Islet precursor cell (in vitro differentiated cells): ENCODE results near the gene DSTN.
A peak's percentile ranks its signal among the peaks of the same experiment; 100 is the strongest.

Source experiments
- DNase-seq: peaks from one replicate; pipeline ENCODE4 v3.0.0-alpha.2; 2018

The DSTN gene

DNA sequence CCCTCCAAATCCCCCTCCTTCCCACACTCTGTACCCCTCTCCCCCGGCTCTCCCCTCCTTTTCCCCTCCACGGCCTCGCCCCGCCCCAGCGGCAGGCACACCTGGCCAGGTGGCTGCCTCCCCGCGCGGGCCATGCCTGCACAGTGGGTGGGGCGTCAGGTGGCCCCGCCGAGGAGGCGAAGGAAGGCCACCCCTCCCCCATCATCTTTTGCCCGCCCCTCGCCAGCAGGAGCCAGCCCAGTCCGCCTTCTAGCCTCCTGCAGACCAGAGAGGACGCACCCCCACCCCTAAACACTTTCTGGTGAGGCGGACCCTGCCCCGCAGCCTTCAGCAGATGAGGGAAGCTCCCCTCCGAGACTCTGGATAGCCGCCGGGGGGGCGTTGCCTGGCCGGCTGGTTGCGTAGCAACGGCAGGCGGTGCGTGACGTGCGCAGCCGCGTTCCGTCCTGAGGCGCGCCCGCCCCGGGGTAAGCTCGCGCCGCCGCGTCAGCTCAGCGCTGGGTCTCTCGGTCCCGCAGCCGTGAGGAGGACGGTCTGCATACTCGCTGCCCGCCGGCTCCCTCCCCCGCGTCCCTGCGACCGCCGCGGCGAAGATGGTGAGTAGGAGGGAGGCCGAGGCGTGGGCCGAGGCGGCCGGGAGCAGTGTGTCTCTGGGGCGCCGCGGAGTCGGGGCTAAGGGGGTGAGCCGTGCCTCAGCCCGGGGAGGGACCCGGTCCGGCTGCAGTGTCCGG lies at the start of gene DSTN:
TSS of gene DSTN (plus strand) at position 460 of the 731 bp plus-strand sequence. CDS start at position 594, 134 bp downstream.
- DNase-seq: peak; percentile 100

DNA sequence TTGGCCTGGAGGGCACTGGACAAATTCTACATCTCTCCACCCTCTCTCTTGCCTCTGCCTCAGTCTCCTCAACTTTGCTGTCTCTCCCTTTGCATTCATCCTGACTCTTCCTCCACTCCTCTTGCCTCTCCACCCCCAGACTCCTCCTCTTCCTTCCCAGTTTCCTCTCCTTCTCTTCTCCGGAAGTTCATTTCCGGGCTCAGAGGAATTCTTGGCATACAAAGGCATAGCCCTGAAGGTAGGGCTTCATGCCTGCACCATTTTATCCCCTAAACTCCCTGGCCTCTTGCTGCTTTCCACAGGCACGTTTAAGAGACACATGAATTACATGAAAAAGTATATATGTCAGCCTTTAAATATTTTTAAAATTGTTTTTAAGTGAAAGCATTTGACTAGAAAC lies 49.3 kb upstream of the DSTN start:
- DNase-seq: no peak

DNA sequence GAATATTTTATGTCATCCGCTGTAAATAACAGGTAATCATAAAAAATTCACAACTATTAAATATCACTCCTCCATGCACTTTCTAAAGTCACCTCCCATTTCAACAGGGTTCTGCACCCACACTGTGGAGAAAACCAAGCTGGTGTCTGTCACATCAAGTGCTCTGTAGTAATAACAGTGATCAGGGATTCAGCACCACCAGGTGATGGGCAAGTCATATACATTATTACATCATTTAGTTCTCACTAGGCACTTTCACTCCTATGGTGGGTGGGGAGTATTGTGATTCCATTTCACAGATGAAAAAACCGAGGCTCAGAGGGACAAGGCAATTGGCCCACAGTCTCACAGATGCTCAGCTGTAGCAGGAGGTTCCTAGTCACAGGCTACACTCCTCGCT lies 47.3 kb upstream of the DSTN start:
- peak; percentile 34 for DNase-seq

DNA sequence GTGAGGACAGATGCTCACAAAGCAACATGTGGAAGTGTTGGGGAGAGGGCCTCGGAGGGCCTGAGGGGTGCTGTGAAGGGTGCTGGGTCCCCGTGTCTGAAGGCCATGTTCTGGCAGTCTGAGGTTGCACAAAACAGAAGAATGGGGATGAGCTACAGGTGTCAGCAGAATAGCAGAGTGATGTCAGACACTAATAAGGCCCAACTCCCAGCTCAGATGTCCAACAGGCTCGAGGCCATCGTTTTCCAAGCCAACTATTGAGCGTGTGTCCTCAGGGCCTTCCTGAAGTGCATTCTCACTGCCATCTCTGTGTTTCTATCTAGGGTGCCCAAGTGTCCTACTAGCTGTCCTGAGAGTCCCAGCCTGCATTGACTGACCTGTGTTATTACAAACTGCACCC lies 46.5 kb upstream of the DSTN start:
- DNase-seq: no peak

DNA sequence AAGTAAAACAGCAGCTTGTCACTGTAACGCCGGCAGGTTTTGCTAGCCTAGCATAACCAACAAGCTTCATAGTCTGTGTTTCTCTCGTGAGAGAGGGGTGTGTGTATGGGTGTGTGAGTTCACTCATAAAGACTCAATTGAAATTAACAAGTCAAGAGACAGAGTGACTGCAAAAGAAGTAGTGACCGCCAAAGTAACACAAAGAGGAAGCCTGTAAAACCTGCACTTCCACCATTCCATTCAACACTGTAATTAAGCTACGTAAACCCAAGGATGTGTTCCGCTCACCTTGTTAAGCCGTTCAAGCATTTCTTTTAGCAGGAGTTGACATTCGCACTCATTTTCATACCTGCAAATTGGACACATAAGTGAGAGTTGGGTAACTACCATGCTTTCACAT lies 45.3 kb upstream of the DSTN start:
- no peak for DNase-seq

DNA sequence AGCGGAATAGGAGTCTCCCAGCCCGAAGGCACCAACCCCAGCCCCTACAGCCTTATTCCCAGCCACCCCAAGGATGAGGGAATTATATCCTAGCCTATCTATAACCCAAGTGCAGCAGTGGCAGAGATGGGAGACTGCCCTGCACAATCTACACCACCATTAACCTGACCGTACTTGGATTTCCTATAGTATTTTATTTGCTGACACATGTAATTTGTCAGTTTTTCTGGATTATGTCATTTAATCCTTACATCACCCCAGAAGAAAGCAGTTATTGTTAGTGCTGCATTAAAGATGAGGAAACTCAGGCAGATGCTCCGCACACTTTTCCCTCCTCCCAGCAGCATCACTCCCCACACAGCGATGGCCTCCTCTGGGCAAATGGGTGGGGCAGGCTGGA lies 44.7 kb upstream of the DSTN start:
- DNase-seq: peak; percentile 37

DNA sequence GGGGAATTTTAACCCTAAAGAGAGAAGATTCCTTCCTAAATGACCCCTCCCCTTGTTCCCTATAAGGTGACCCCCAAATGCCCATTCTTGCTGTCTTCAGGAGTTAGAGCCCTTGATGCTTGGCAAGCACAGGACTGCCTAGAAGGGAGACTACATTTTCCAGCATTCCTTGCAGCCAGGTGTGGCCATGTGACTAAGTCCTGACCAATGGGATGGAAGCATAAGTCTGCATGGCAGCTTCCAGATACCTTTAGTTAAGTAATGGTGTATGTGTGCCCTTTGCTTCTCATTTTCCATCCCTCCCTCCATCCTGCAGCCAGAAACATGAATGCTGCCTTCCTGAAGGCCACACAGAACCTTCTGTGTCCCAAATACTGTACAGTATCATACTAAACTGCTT lies 44.2 kb upstream of the DSTN start:
- DNase-seq: no peak

DNA sequence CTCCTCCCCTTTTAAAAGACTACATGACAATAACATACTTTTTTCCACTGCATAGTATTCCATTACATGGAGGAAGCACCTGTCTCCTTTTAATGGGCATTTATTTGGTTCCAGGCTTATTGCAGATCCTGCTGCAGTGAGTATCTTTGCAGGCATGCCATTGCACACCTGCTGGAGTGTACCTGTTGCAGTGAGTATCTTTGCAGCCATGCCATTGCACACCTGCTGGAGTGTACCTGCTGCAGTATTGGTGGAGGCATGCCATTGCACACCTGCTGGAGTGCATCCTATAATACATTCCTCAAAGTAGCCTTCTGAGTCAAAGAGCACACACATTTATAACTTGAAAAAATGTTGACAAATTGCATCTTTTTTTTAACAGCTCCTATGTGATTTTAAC lies 40.3 kb upstream of the DSTN start:
- no peak for DNase-seq

DNA sequence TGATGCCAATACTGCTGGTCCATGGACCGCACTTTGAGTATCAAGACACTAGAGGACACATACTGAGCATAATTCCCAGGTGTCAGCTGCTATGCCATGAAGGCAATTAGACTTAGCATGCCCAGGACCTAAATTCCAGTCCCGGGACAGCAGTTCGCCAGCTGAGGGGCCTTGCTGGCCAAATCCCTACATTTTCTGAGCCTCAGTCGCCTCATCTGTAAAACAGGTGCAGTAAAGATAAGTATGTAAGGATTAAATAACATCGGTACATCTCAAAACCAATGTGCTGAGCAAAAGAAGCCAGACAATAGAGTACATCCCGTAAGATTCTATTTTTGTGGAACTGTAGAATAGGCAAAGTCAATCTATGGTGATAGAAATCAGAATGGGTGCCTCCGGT lies 39.7 kb upstream of the DSTN start:
- DNase-seq: no peak

DNA sequence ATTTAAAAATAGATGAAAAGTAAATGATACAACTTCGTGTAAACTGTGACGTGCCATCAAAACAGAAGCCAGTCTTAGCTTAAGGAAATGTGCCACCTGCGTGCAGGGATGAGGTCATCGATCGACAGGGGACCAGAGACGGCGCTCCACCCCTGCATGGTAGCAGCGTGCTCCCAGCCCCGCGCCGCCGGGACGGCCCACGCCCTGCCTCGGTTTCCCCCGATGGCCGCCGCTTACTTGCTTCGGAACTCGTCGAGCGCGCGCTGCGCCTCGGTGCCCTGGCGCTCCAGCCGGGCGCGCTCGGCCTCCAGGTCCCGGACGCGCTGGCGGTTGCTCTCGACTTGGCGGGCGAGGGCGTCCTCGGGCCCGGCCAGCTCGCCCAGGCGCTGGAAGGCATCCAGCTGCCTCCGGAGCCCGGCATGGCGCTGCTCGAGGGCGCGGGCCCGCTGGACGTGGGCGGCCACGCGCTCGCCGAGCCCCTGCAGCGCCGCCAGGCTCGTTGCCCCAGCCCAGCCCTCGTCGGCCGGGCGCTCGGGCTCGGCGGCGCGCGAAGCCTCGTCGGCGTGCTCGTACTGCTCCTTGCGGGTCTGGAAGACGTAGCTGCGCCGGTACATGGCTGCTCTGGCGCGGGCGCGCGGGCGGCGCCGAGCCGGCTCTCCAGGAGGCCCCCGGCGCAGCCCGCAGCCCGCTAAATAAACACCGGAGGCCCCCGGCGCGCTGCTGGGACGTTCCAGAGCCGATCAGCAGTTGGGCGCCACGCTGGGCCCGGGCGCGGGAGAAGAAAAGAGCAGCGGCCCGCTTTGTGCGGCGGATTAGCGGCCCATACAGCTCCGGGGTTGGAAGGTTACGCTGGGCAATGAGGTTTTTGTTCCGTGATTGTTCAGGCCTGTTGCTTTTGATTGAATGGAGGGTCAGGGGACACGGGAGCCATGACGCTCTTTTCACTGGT lies 38.9 kb upstream of the DSTN start, which contains the start of gene BFSP1:
TSS of gene BFSP1 (minus strand) at position 664 of the 949 bp plus-strand sequence. CDS start at position 614, 50 bp downstream.
- peak; percentile 82 for DNase-seq

DNA sequence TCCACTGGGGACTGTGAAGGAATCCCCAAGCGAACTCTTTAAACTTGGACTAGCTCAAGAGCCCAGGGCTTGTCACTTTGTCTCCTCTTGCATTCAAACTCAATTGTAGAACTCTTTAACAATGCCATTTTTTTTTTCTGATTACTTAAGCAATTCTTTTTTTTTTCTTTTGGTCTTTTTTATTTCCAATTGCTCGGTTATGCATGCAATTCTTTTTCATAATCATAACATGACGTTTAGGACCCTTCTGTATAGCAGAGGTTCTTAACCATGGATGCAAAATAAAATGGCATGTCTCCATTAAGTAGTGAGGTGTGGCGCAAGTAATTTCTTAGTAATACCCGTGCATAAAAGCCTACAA lies 38.2 kb upstream of the DSTN start:
- no peak for DNase-seq

DNA sequence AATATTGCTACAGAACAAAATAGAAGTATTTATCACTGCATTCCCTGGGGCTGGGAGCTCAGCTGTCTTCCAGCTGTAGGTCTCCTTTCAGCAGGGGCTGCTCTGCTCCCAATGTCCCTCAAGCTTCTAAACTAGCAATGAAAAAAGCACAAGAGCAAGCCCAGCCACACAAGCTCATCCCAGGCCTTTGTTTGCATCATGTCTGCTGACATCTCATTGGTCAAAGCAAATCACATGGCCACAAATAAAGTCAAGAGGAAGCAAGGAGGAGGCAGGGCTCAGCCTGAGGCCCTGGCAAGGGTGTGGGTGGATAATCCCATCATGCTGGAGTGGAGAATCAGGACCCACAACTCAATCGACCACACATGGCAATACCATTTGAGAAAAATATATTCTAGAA lies 36.5 kb upstream of the DSTN start:
- peak; percentile 70 for DNase-seq

DNA sequence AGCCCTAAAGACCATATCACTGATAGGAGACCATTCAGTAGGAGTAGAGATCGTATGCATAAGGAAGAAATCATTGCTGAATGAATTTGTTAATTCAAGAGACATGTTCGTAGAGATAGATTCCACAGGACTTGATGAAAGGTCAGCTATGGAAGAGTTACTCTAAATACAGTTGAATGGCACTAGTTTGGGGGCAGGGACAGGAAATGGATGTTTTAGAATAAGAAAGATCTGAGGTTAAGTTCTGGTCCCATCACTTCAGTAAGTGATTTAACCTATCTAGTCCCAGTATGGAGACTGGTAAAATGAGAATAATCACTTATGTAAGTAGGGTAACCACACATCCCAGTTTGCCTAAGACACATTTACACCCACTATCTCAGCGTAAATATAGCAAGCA lies 35.8 kb upstream of the DSTN start:
- no peak for DNase-seq

DNA sequence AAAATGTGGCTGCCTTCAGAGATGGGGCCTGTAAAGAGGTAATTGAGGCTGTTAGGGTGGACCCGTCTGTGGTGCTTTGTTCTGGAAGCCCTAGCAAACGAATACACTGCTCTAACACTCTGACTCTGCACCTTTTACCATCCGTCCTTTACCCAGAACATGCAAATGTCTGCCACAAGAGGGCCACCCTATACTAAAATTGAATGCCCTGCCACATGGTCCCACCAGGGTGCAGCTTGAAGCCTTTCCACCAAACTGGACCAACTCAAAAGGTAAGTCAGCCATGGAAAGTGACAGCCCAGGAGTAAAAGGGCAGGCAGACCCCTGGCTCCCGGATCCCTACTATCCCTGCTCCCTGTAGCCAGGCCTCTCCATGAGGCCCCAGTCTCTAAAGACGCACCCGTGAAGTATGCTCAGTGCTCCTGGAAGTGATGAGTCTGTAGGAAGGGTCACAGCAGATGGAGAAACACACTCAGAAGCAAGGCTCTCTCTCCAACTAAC lies 32.9 kb upstream of the DSTN start:
- peak; percentile 94 for DNase-seq

DNA sequence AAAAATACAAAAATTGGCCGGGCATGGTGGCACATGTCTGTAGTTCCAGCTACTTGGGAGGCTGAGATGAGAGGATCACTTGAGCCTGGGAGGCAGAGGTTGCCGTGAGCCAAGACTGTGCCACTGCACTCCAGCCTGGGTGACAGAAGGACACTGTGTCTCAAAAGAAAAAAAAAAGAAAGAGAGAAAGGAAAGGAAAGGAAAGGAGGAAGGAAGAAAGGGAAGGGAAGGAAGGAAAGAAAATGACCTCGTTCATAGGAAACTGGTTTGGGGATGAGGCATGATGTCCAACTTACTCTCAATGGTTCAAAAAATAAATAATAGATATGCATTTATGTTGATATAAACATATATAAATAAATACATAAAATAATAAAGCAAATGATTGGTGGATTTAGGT lies 31.9 kb upstream of the DSTN start:
- no peak for DNase-seq

DNA sequence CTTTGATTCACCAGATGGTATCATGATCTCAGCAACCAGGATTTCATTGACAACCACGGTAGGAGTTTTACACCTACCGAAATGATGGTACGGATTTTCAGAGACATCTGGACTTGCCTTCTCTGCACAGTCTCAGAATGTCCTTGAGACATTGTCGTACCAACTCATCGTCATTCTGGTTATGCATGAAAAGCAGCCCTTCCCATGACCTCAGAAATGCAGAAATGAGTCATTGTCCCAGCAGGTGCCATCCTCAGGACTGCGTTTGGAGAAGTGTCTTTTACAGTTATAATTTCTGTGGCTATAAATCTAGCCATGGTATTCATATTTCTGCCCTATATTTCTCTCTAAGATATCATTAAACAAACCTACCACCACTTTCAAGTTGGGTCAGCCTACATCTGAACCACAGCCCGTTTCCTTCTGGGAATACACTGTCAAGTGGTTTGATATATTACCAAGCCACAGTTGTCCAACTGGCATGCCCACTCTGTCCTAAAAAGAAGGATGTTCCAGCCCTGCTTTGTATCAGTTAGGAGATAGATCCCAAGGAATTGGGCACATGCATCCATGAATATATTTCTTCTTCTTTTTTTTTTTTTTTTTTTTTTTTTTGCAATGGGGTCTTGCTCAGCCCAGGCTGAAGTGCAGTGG lies 31.2 kb upstream of the DSTN start:
- no peak for DNase-seq

DNA sequence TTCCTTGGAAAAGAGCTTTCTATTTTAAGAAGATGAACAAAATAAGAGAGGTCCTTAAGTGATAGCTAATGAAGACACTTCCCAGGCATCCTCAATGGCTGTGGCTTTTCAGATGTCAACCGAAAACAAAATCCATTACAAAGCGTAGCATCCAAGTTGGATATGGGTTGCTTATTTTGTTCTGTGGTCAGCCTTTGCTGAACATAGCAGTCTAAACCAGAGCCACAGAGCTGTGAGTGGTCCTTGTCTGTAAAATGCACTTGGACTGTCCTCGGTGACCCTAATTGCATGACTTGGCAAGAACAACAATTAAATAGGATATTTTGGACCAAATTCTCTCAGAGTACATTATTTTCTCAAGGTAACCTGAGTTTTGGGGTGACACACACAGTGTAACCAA lies 28.3 kb upstream of the DSTN start:
- DNase-seq: no peak

DNA sequence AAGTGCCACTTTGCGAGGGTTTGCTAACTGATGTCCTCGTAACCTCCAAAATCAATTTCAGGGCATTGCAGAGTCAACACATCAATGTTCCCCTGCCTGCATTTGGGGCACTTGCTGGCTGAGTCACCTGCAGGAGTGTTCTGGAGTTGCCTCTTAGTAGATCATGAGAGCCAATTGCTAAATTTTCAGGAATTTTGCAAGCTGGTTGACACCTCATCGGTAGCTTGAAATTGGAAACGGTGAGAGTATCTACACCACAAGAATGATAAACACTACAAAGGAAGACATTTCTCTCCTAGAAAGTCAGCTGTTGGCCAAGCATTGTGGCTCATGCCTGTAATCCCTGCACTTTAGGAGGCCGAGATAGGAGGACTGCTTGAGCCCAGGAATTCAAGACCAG lies 27.9 kb upstream of the DSTN start:
- DNase-seq: no peak

DNA sequence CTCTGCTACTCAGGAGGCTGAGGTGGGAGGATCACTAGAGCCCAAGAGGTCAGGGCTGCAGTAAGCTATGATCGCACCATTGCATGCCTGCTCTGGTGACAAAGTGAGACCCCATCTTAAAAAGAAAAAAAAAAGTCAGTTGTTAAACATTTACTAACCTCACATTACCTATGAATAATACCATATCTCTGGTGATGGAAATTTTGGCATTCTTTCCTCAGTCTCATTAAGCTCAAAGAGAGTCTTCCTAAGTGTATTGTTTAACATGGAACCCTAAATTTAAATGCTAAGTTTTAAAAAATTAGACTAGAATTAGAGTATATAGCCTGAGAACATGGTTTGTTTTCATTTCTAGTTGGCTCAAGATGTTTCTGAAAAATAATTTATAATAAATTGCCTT lies 27.4 kb upstream of the DSTN start:
- no peak for DNase-seq

DNA sequence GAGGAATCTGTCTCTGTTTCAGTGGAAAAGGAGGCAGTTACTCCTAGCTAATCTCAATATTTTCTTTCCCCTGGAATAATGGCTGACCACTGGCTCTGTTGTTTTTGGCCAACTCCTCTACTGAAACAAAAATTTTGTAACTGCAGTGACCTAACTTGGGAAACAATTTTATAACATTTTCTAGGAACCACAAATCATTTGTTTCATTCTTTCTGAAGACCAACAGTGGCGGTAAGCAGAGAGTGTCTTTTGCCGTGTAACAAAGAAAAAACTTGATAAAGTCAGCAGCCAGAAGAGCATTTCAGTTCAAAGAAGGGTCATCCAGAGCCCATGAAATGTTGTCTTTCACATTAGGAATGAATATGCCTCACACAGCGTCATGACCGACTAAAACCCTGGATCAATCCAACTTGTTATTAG lies 26.9 kb upstream of the DSTN start:
- no peak for DNase-seq

DNA sequence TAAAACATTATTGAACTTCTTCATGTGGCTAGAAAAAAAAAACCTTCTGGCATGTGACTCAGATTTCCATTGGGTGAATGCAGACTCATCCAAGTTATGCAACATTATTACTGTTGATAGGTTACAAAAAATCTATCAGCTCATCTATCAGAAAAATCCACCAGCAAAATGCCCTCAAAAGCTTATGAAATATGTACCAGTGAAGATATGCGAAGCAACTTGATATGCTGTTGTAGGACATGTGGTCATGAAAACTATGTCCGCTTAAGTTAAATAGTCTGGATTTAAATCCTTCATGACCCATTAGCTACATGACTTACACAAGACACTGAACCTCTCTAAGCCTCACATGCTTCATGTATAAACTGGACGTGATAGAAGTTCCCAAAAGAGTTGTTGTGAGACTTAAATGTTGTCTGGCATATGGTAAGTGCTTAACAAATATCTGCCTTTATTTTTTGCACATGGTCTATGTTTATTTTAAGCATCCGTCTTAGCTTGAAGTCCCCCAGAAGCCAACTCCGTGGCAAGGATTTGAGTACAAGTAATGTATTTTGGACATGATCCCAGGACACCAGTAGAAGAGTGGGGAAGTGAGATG lies 26.2 kb upstream of the DSTN start:
- no peak for DNase-seq

DNA sequence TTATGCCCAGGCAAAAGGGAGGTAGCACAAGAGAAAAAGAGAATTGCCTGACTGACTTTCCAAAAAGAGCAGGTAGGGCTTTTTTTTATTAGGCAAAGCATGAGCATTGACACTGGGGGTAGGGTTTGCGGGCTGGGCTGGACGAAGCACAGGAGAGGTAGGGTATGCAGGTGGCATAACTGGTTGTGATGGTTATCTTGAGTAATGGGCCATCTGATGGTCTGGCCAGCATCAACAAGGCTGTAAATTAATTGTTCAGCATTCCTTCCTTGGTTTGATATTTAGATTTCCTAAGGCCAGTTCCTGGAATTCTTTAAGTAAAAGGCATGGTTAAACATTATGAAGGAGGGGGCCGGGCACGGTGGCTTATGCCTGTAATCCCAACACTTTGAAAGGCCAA lies 24.7 kb upstream of the DSTN start:
- DNase-seq: peak; percentile 79

DNA sequence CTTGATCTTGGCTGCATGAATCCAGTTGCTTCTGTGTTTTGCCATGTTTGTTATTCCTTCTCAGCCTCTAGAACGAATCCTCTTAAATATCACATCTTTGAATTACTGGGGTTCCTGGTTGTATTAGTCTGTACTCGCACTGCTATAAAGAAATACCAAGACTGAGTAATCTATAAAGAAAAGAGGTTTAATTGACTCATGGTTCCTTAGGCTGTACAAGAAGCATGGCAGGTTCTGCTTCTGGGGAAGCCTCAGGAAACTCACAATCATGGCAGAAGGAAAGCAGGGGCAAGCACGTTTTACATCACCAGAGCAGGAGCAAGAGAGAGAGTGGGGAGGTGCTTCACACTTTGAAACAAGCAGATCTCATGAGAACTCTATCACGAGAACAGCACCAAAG lies 20.7 kb upstream of the DSTN start:
- DNase-seq: no peak
